Osteocyte (in vitro differentiated cells): ENCODE measurements around the gene TMEFF2. TPM values are rescaled to one million over a fixed set of nuclear protein-coding genes. Genes with fewer than 3 reads are reported as not detected.

Experiments used
- DNase-seq: peaks from one replicate; pipeline ENCODE4 v3.0.0; 2021; ENCODE audit warnings: mixed read lengths; ENCODE audit not compliant: unreplicated experiment; ENCODE audit errors: extremely low spot score
- H3K27ac Mint-ChIP-seq: one replicate; pipeline ENCODE4 v1.8.0; 2021; ENCODE audit warnings: mild to moderate bottlenecking, mixed read lengths; ENCODE audit not compliant: unreplicated experiment
- H3K27me3 Mint-ChIP-seq: one replicate; pipeline ENCODE4 v1.8.0; 2021; ENCODE audit warnings: mixed read lengths; ENCODE audit not compliant: unreplicated experiment
- H3K36me3 Mint-ChIP-seq: one replicate; pipeline ENCODE4 v1.8.0; 2021; ENCODE audit warnings: mixed read lengths; ENCODE audit not compliant: unreplicated experiment
- H3K4me1 Mint-ChIP-seq: one replicate; pipeline ENCODE4 v1.8.0; 2021; ENCODE audit warnings: mixed read lengths; ENCODE audit not compliant: unreplicated experiment
- H3K4me3 Mint-ChIP-seq: one replicate; pipeline ENCODE4 v1.8.0; 2021; ENCODE audit warnings: mild to moderate bottlenecking, moderate library complexity, mixed read lengths; ENCODE audit not compliant: unreplicated experiment
- H3K9me3 Mint-ChIP-seq: one replicate; pipeline ENCODE4 v1.8.0; 2021; ENCODE audit warnings: mixed read lengths; ENCODE audit not compliant: unreplicated experiment
- CTCF ChIP-seq: fragments of 200-600 bp; sonication (generic); IDR thresholded peaks from 2 replicates; pipeline ENCODE4 v1.5.0; 2021; ENCODE audit warnings: antibody characterized with exemption, mild to moderate bottlenecking, moderate library complexity
- total RNA-seq: library from RNA; stranded (reverse); gene quantifications from 2 replicates; pipeline ENCODE4 v1.2.1, GENCODE V29; 2021

TMEFF2 gene
- total RNA-seq, 1 donor from 2014 or later = 46.8 TPM

GRCh38 chr2:192148241-192148619 is 46.5 kb downstream of the TMEFF2 start:
- peaks cover 77% of the 10 kb centered on the region for H3K4me1 Mint-ChIP-seq
- DNase-seq = no peak
- H3K27me3 Mint-ChIP-seq = no peaks in the 10 kb centered on the region
- TF ChIP-seq CTCF = no peak
- no peaks in the 10 kb centered on the region for H3K9me3 Mint-ChIP-seq
- peaks cover 6% of the 10 kb centered on the region for H3K36me3 Mint-ChIP-seq
- H3K4me3 Mint-ChIP-seq = no peak overlapping the region
- H3K27ac Mint-ChIP-seq = peak overlapping the region; percentile 90

DNA sequence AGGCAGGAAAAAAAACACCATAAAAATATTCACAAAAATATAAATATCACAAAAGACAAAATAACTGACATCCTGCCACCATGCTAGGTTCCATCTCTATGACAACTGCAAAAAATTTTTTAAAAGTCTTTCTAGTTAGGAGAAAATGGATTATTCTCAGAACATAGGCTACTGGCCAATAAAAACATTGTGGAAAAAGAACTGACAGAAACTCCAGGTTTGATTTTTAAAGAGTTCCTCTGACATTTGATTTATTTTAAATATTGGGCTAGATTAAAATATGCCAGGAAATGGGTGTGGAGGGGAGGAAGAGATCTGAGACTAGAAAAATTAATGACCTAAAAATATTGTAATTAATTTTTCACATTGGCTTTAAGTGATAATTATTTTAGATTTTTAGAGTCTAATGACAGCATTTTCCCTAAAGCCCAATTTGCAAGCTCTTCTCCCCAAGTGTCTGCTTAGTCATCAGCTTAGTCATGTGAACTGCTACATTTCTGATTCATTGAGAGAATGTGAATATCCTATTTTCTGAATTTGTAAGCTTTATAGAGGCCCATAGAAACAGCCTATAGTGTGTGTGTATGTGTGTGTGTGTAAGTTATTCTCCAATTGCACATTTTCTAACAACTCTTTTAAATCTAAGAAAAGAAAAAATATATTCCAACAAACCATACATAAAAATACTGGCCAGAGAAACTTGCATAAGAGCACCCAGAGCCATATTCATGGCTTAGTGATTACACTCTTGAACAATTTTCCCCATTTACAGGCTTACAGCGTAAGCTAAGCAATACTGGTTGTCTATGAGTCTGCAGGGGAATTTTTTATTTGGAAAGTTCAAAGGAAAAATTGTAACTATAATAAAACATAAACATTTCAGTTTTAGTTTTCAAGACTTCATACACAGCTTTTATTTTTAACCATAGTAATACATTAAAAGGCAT is 48.4 kb downstream of the TMEFF2 start:
- no peaks in the 10 kb centered on the region for H3K27me3 Mint-ChIP-seq

GRCh38 chr2:192145496-192145895 is 49.2 kb downstream of the TMEFF2 start:
- H3K4me3 Mint-ChIP-seq = no peak overlapping the region
- H3K27me3 Mint-ChIP-seq = no peaks in the 10 kb centered on the region
- TF ChIP-seq CTCF = no peak
- peaks cover 63% of the 10 kb centered on the region for H3K4me1 Mint-ChIP-seq
- H3K27ac Mint-ChIP-seq = peak overlapping the region; percentile 90
- DNase-seq = no peak
- H3K36me3 Mint-ChIP-seq = no peaks in the 10 kb centered on the region
- no peaks in the 10 kb centered on the region for H3K9me3 Mint-ChIP-seq

More for the DNA sequence above, 48.4 kb downstream of the TMEFF2 start:
- peak overlapping the region; percentile 90 for H3K27ac Mint-ChIP-seq
- peaks cover 71% of the 10 kb centered on the region for H3K4me1 Mint-ChIP-seq
- H3K9me3 Mint-ChIP-seq = no peaks in the 10 kb centered on the region
- H3K4me3 Mint-ChIP-seq = no peak overlapping the region
- DNase-seq = no peak
- no peak for TF ChIP-seq CTCF
- no peaks in the 10 kb centered on the region for H3K36me3 Mint-ChIP-seq

- no peak overlapping the region for H3K27ac Mint-ChIP-seq
- TF ChIP-seq CTCF = no peak
- peaks cover 23% of the 10 kb centered on the region for H3K4me1 Mint-ChIP-seq
These were observed 54.4 kb downstream of the TMEFF2 start for GRCh38 chr2:192140236-192140839.

DNA sequence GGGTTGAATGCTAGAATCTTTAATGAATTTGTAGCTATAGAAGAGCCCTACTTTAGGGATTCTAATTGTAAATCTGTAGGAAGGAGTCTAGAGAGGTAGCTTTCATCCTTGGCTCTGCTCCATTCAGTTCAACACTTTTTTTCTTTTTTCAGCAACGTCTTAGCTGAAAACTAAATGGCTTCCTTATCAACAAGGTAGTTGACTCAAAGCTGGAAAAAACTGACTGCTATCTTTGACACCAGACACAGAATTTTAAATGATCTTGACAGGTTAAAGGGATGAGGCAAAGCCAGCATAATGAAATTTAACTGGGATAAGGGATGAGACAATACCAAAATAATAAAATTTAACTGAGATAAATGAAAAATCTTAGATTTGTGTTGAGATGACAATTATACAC is 54.9 kb downstream of the TMEFF2 start:
- Mint-ChIP-seq H3K4me1 (peaks cover 23% of the 10 kb centered on the region), H3K9me3 (no peaks in the 10 kb centered on the region), H3K4me3 (no peak overlapping the region), H3K27me3 (no peaks in the 10 kb centered on the region), H3K36me3 (peaks cover 1% of the 10 kb centered on the region), H3K27ac (no peak overlapping the region)
- TF ChIP-seq CTCF = no peak
- DNase-seq = no peak

More at GRCh38 chr2:192140236-192140839, 54.4 kb downstream of the TMEFF2 start:
- peaks cover 1% of the 10 kb centered on the region for H3K36me3 Mint-ChIP-seq
- H3K27me3 Mint-ChIP-seq = no peaks in the 10 kb centered on the region
- no peak overlapping the region for H3K4me3 Mint-ChIP-seq
- no peak for DNase-seq
- H3K9me3 Mint-ChIP-seq = no peaks in the 10 kb centered on the region
